ENCODE measurements around the gene CHODL.

GRCh38 chr21:18251065-18251464, 6.4 kb downstream of the CHODL start:
- TF ChIP-seq NFE2L1 (CRISPR knock-in tag; IDR thresholded peaks at IDR 0.05) (no peak), RORB (CRISPR knock-in tag; IDR thresholded peaks at IDR 0.05) (no peak), MAX (CRISPR knock-in tag; IDR thresholded peaks at IDR 0.05) (no peak), FOXP1 (CRISPR knock-in tag; IDR thresholded peaks at IDR 0.05; ENCODE audit: borderline replicate concordance) (no peak), ZBTB21 (CRISPR knock-in tag; IDR thresholded peaks at IDR 0.05; ENCODE audit: borderline replicate concordance) (no peak), CTCF (IDR thresholded peaks at IDR 0.05) (no peak), ZNF512 (CRISPR knock-in tag; IDR thresholded peaks at IDR 0.05; ENCODE audit: borderline replicate concordance) (no peak), ATF2 (CRISPR knock-in tag; IDR thresholded peaks at IDR 0.05; ENCODE audit: borderline replicate concordance, low read depth) (no peak), USF1 (CRISPR knock-in tag; IDR thresholded peaks at IDR 0.05) (no peak), ZNF423 (CRISPR knock-in tag; IDR thresholded peaks at IDR 0.05) (no peak)

Data from WTC11 (cell line).